K562 (cell line): ENCODE results near the gene DEDD. TPM values are rescaled to one million over a fixed set of nuclear protein-coding genes. Genes with fewer than 3 reads are reported as not detected.

Experiments used
- ARID3B ChIP-seq: fragments of 250-450 bp; sonication (Bioruptor Pico); IDR thresholded peaks from 2 replicates; pipeline ENCODE4 v1.4.0; 2020; ENCODE audit warnings: borderline replicate concordance
- BHLHE40 ChIP-seq: IDR thresholded peaks from 2 replicates; pipeline ENCODE4 v1.6.1; 2011; ENCODE audit warnings: low read length, improper control_type of control experiment
- CC2D1A ChIP-seq: fragments of 450-650 bp; IDR thresholded peaks from 2 replicates; pipeline ENCODE4 v1.6.1; 2017; ENCODE audit warnings: mild to moderate bottlenecking
- CREB1 ChIP-seq, 2 experiments: sonication (generic) in 1 of 2; formaldehyde crosslinking in 1 of 2; IDR thresholded peaks; 2 replicates each; pipeline versions ENCODE4 v1.6.1 to v1.8.0; 2012 to 2022; ENCODE audit warnings: inconsistent platforms in 1 of 2, mild to moderate bottlenecking in 1 of 2, missing genetic modification reagents in 1 of 2, moderate library complexity in 1 of 2
- EGR1 ChIP-seq: fragments of 450-650 bp; conservative IDR thresholded peaks from 2 replicates; pipeline ENCODE4 v1.6.1; 2017; ENCODE audit warnings: mild to moderate bottlenecking
- EHMT2 ChIP-seq: fragments of 450-650 bp; IDR thresholded peaks from 2 replicates; pipeline ENCODE4 v1.6.1; 2018; ENCODE audit warnings: antibody characterized with exemption
- GATAD2B ChIP-seq: fragments of 450-650 bp; IDR thresholded peaks from 2 replicates; pipeline ENCODE4 v1.6.1; 2017; ENCODE audit warnings: mild to moderate bottlenecking, borderline replicate concordance
- MNT ChIP-seq, 2 experiments: fragments of 450-650 bp; conservative IDR thresholded peaks; 2 replicates each; pipeline ENCODE4 v1.6.1; 2017; ENCODE audit warnings: mild to moderate bottlenecking in 2 of 2, moderate library complexity in 2 of 2
- NCOA1 ChIP-seq: fragments of 450-650 bp; IDR thresholded peaks from 2 replicates; pipeline ENCODE4 v1.6.1; 2016; ENCODE audit warnings: low read depth
- RFX5 ChIP-seq: IDR thresholded peaks from 2 replicates; pipeline ENCODE4 v1.6.1; 2011; ENCODE audit warnings: low read depth, mild to moderate bottlenecking, improper control_type of control experiment, low read length
- SIRT6 ChIP-seq: IDR thresholded peaks from one replicate; pipeline ENCODE4 v1.6.1; 2012; ENCODE audit warnings: low read depth, mild to moderate bottlenecking, control low read depth, inconsistent platforms, low read length, moderate library complexity
- TCF3 ChIP-seq: sonication (generic); formaldehyde crosslinking; IDR thresholded peaks from 2 replicates; pipeline ENCODE4 v1.4.0; 2020; ENCODE audit warnings: mild to moderate bottlenecking, missing genetic modification reagents
- U2AF1 ChIP-seq: fragments of 200-400 bp; formaldehyde crosslinking; optimal IDR thresholded peaks from 2 replicates; pipeline ENCODE3; 2017; ENCODE audit warnings: mild to moderate bottlenecking, low read depth, low read length, moderate library complexity
- YY1 ChIP-seq, 3 experiments: IDR thresholded peaks; 2 replicates each; pipeline ENCODE4 v1.6.1; 2011; ENCODE audit warnings: low read length in 2 of 3, mild to moderate bottlenecking in 2 of 3, moderate library complexity in 2 of 3, borderline replicate concordance in 1 of 3, control low read depth in 1 of 3, low read depth in 1 of 3; ENCODE audit not compliant: insufficient read depth in 3 of 3, insufficient replicate concordance in 2 of 3, control insufficient read depth in 1 of 3, insufficient read length in 1 of 3; ENCODE audit errors: extremely low read depth in 1 of 3
- ZNF146 ChIP-seq: IDR thresholded peaks from one replicate; pipeline ENCODE4 v1.6.1; 2018; ENCODE audit warnings: missing compliant biosample characterization; ENCODE audit not compliant: unreplicated experiment
- ZNF274 ChIP-seq: IDR thresholded peaks from 2 replicates; pipeline ENCODE4 v1.6.1; 2011; ENCODE audit warnings: low read depth, mild to moderate bottlenecking, low read length, moderate library complexity, borderline replicate concordance
- ZNF79 ChIP-seq: fragments of 250-450 bp; sonication (Bioruptor Pico); IDR thresholded peaks from 2 replicates; pipeline ENCODE4 v1.4.0; 2020; ENCODE audit warnings: low read depth, mild to moderate bottlenecking, moderate library complexity
- polyA plus RNA-seq, 8 experiments: library from polyadenylated mRNA; depleted of rRNA in 4 of 8; stranded (reverse) in 5 of 8; unstranded in 3 of 8; fragments of >200 nt; fragmentation: Nextera tagmentation in 2 of 8; fragmentation: Illumina TruSeq in 1 of 8; extraction: Ambion mirVana in 2 of 8; extraction: Trizol in 1 of 8; gene quantifications; 2 replicates each; pipeline versions ENCODE4 v1.2.1 to v1.2.3, GENCODE V29; 2011 to 2014; ENCODE audit warnings: inconsistent platforms in 1 of 8, missing spikeins in 1 of 8
- total RNA-seq, 7 experiments: library from RNA; depleted of rRNA in 6 of 7; stranded (reverse); fragments of >200 nt in 6 of 7; fragmentation: Illumina TruSeq in 2 of 7; extraction: Trizol in 2 of 7; gene quantifications; 2 replicates each; pipeline versions ENCODE4 v1.2.1 to v1.2.3, GENCODE V29; 2011 to 2021; ENCODE audit warnings: low replicate concordance in 1 of 7
- TF ChIP-seq, protein P1 (sequence below): fragments of 250-450 bp; sonication (Bioruptor Pico); IDR thresholded peaks from 2 replicates; pipeline ENCODE4 v1.4.0; 2020; ENCODE audit warnings: mild to moderate bottlenecking, moderate library complexity
- TF ChIP-seq, protein P2 (sequence below): fragments of 450-650 bp; IDR thresholded peaks from 2 replicates; pipeline ENCODE4 v1.6.1; 2016; ENCODE audit warnings: missing biosample characterization, missing genetic modification characterization

DEDD gene
- total and polyA plus RNA-seq, 9 of the 15 experiments (the other 6 are each of a cell fraction or from before 2014, with no cell fraction given), result 11.6 to 41.0 (median 16.8) TPM

GRCh38 chr1:161177112-161177935 is 44.9 kb upstream of the DEDD start, which contains the start of gene B4GALT3 (continued):
- TF ChIP-seq CC2D1A (peak; percentile 75), ARID3B (CRISPR knock-in tag) (no peak), TCF3 (CRISPR knock-in tag) (no peak), RFX5 (no peak), U2AF1 (no peak), ZNF146 (CRISPR knock-in tag) (no peak), YY1 (IDR thresholded peaks at IDR 0.05; ENCODE audit: borderline replicate concordance in 1 of 3, control insufficient read depth in 1 of 3, extremely low read depth in 1 of 3, insufficient read depth in 3 of 3, insufficient read length in 1 of 3, insufficient replicate concordance in 2 of 3, low read depth in 1 of 3, low read length in 2 of 3) (peak; percentile 93 to 99 (median 98)), ZNF274 (no peak), CREB1 (IDR thresholded peaks at IDR 0.05) (peak; percentile 76), CREB1 (CRISPR knock-in tag; IDR thresholded peaks at IDR 0.05) (peak; percentile 90), GATAD2B (no peak), BHLHE40 (no peak), MNT (conservative IDR thresholded peaks at IDR 0.05) (peak; percentile 93 to 96), NCOA1 (no peak), ZNF79 (CRISPR knock-in tag) (no peak), EHMT2 (0 out of 2 replicates have a peak, but pooled peaks have one; percentile 19), SIRT6 (no peak), EGR1 (peak; percentile 92)
- TF ChIP-seq, protein P1, sequence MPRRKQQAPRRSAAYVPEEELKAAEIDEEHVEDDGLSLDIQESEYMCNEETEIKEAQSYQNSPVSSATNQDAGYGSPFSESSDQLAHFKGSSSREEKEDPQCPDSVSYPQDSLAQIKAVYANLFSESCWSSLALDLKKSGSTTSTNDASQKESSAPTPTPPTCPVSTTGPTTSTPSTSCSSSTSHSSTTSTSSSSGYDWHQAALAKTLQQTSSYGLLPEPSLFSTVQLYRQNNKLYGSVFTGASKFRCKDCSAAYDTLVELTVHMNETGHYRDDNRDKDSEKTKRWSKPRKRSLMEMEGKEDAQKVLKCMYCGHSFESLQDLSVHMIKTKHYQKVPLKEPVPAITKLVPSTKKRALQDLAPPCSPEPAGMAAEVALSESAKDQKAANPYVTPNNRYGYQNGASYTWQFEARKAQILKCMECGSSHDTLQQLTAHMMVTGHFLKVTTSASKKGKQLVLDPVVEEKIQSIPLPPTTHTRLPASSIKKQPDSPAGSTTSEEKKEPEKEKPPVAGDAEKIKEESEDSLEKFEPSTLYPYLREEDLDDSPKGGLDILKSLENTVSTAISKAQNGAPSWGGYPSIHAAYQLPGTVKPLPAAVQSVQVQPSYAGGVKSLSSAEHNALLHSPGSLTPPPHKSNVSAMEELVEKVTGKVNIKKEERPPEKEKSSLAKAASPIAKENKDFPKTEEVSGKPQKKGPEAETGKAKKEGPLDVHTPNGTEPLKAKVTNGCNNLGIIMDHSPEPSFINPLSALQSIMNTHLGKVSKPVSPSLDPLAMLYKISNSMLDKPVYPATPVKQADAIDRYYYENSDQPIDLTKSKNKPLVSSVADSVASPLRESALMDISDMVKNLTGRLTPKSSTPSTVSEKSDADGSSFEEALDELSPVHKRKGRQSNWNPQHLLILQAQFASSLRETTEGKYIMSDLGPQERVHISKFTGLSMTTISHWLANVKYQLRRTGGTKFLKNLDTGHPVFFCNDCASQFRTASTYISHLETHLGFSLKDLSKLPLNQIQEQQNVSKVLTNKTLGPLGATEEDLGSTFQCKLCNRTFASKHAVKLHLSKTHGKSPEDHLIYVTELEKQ (CRISPR knock-in tag), result no peak
- TF ChIP-seq, protein P2, sequence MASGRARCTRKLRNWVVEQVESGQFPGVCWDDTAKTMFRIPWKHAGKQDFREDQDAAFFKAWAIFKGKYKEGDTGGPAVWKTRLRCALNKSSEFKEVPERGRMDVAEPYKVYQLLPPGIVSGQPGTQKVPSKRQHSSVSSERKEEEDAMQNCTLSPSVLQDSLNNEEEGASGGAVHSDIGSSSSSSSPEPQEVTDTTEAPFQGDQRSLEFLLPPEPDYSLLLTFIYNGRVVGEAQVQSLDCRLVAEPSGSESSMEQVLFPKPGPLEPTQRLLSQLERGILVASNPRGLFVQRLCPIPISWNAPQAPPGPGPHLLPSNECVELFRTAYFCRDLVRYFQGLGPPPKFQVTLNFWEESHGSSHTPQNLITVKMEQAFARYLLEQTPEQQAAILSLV (tag), result no peak
